Loucy (cell line): ENCODE data around the gene CAMK2A.

ENCODE experiments used
- EZH2phosphoT487 ChIP-seq: fragments of 200-600 bp; IDR thresholded peaks from 2 replicates; pipeline ENCODE4 v1.6.1; 2018; ENCODE audit warnings: antibody characterized with exemption, mild to moderate bottlenecking, moderate library complexity, borderline replicate concordance
- TF ChIP-seq, protein P1 (sequence below): fragments of 200-600 bp; sonication (generic); conservative IDR thresholded peaks from 2 replicates; pipeline ENCODE4 v1.5.1; 2014; ENCODE audit warnings: mild to moderate bottlenecking, antibody characterized with exemption, low read length

DNA sequence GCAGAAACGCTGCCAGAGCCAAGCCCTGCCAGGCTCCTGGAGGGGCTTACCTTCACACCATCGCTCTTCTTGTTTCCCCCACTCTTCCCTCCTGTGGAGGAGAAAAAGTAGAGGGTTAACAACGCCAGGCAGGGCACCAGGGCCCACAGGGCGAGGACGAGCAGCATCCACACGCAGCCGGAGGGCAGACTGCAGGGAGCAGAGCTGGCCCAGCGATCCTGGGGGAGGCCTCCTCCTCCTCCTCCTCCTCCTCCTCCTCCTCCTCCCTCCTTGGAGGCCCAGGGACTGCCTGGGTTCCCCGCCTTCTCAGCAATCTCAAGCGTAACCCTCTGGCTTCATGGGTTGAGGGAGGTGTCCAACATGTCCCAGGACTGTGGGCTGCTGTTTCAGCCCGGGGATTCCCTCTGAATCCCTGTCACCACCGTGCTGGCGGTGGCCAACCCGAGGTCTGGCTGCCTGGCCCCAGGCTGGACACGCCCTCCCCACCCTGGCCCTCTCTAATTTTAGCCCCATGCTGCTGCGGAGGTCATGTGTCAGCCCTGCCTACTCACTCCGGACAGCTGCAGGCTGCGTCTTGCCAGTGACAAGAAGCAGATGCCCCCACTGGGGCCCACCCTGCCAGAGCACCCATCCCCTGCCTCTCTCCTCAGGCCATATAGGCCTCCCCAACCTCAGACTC is 44.3 kb downstream of the CAMK2A start:
- TF ChIP-seq, protein P1, sequence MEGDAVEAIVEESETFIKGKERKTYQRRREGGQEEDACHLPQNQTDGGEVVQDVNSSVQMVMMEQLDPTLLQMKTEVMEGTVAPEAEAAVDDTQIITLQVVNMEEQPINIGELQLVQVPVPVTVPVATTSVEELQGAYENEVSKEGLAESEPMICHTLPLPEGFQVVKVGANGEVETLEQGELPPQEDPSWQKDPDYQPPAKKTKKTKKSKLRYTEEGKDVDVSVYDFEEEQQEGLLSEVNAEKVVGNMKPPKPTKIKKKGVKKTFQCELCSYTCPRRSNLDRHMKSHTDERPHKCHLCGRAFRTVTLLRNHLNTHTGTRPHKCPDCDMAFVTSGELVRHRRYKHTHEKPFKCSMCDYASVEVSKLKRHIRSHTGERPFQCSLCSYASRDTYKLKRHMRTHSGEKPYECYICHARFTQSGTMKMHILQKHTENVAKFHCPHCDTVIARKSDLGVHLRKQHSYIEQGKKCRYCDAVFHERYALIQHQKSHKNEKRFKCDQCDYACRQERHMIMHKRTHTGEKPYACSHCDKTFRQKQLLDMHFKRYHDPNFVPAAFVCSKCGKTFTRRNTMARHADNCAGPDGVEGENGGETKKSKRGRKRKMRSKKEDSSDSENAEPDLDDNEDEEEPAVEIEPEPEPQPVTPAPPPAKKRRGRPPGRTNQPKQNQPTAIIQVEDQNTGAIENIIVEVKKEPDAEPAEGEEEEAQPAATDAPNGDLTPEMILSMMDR: no peak
- no peak for TF ChIP-seq EZH2phosphoT487
